ENCODE measurements around the gene FBP2. TPM values are rescaled to one million over a fixed set of nuclear protein-coding genes. Genes with fewer than 3 reads are reported as not detected.

Gene FBP2
- total RNA-seq, 1 experiment from 2014 or later: not detected

GRCh38 chr9:94622087-94622800, 28.6 kb upstream of the FBP2 start:
- intact Hi-C loops (cut with micrococcal nuclease): no loop called here
- DNase-seq (ENCODE audit: low read depth, low spot score) (no peak), ATAC-seq (no peak)
- Histone ChIP-seq H3K9me2 (ENCODE audit: insufficient read depth) (no peaks in the 10 kb centered on the region), H3K4me1 (ENCODE audit: control insufficient read depth in 1 of 2, insufficient read depth in 2 of 2, low read length in 2 of 2) (no peaks in the 10 kb centered on the region), H3K27ac (ENCODE audit: low read depth, low read length) (no peak overlapping the region), H4K20me1 (ENCODE audit: insufficient read depth) (no peaks in the 10 kb centered on the region), H3K4me3 (replicated peaks in 1 of 2; ENCODE audit: low read depth in 1 of 2, low read length in 2 of 2) (no peak overlapping the region), H3K4me2 (ENCODE audit: low read length) (no peak overlapping the region), H3K36me3 (ENCODE audit: control insufficient read depth in 1 of 2, insufficient read depth in 2 of 2, low read length in 2 of 2) (no peaks in the 10 kb centered on the region), H3K9me3 (ENCODE audit: control insufficient read depth in 1 of 2, insufficient read depth in 1 of 2, low read depth in 1 of 2, low read length in 2 of 2) (no peaks in the 10 kb centered on the region), H3K27me3 (ENCODE audit: insufficient read depth, low read length) (no peaks in the 10 kb centered on the region), H3K79me2 (ENCODE audit: insufficient read depth, low read length) (no peaks in the 10 kb centered on the region), H3K9ac (ENCODE audit: low read length) (no peak overlapping the region), H2AFZ (ENCODE audit: low read depth, low read length, poor library complexity, severe bottlenecking) (no peak overlapping the region)
- ChIA-PET CTCF (interaction anchor here (0.6 to 1.8 kb wide), 2 partner anchors 68 to 360 kb away, joined by 3 to 9 read pairs; partner anchors contain the start of gene PCAT7), RAD21 (ENCODE audit: low non-redundant PET in 1 of 2, low total read pairs in 2 of 2, uncharacterized antibody in 2 of 2, unreplicated experiment in 2 of 2) (no interaction called here), POLR2A (no interaction called here)
- no TSS peak for BruUV-seq (replicated peaks)
- TF ChIP-seq ZFX (IDR thresholded peaks at IDR 0.05) (no peak), ZBTB33 (IDR thresholded peaks at IDR 0.05; ENCODE audit: extremely low read depth, insufficient replicate concordance, low read length) (no peak), CEBPB (IDR thresholded peaks at IDR 0.05; ENCODE audit: low read depth) (no peak), JUND (IDR thresholded peaks at IDR 0.05) (no peak), ELF1 (IDR thresholded peaks at IDR 0.05; ENCODE audit: borderline replicate concordance, low read depth) (no peak), EGR1 (IDR thresholded peaks at IDR 0.05; ENCODE audit: low read depth) (no peak), YY1 (IDR thresholded peaks at IDR 0.05; ENCODE audit: extremely low read depth, insufficient replicate concordance, low read depth, low read length) (no peak), TCF7L2 (IDR thresholded peaks at IDR 0.05; ENCODE audit: borderline replicate concordance, extremely low read depth, insufficient read depth, insufficient read length) (no peak), POLR2A (IDR thresholded peaks at IDR 0.05; ENCODE audit: borderline replicate concordance, extremely low read depth, insufficient read depth, insufficient read length) (no peak), EZH2 (IDR thresholded peaks at IDR 0.05) (no peak), FOSL1 (IDR thresholded peaks at IDR 0.05; ENCODE audit: low read depth) (no peak), ATF3 (IDR thresholded peaks at IDR 0.05) (no peak), MAX (IDR thresholded peaks at IDR 0.05) (no peak), SP1 (IDR thresholded peaks at IDR 0.05; ENCODE audit: low read depth) (no peak), RAD21 (IDR thresholded peaks at IDR 0.05; ENCODE audit: low read depth) (no peak)
